Suprapubic skin (tissue), 4 donors: Measurements from ENCODE around the gene EFEMP1. TPM values are rescaled to one million over a fixed set of nuclear protein-coding genes. Genes with fewer than 3 reads are reported as not detected.

Experiments
- DNase-seq, 2 donors: peaks; one replicate each; pipeline ENCODE4 v3.0.0-alpha.2; 2019; ENCODE audit warnings: low spot score in 2 of 2
- H3K27ac ChIP-seq: fragments of 200-600 bp; sonication (generic); one replicate; pipeline ENCODE4 v1.5.1; 2019
- H3K27me3 ChIP-seq: fragments of 200-600 bp; sonication (generic); one replicate; pipeline ENCODE4 v1.5.1; 2019
- H3K36me3 ChIP-seq: fragments of 200-600 bp; sonication (generic); one replicate; pipeline ENCODE4 v1.5.1; 2019
- H3K4me1 ChIP-seq: fragments of 200-600 bp; sonication (generic); one replicate; pipeline ENCODE4 v1.5.1; 2019
- H3K4me3 ChIP-seq: fragments of 200-600 bp; sonication (generic); one replicate; pipeline ENCODE4 v1.5.1; 2019; ENCODE audit warnings: mild to moderate bottlenecking
- H3K9me3 ChIP-seq: fragments of 200-600 bp; sonication (generic); one replicate; pipeline ENCODE4 v1.5.1; 2019
- EP300 ChIP-seq: sonication (generic); formaldehyde crosslinking; IDR thresholded peaks from one replicate; pipeline ENCODE4 v1.6.1; 2017; ENCODE audit warnings: antibody characterized with exemption
- POLR2A ChIP-seq, 2 donors: fragments of 450-650 bp; IDR thresholded peaks; one replicate each; pipeline ENCODE4 v1.6.1; 2017; ENCODE audit warnings: antibody characterized with exemption in 2 of 2, mild to moderate bottlenecking in 2 of 2, moderate library complexity in 2 of 2
- POLR2AphosphoS5 ChIP-seq, 3 donors: sonication (generic); formaldehyde crosslinking; IDR thresholded peaks; one replicate each; pipeline ENCODE4 v1.6.1; 2017; ENCODE audit warnings: antibody characterized with exemption in 3 of 3
- WGBS: methylation state at CpG from one replicate; pipeline ENCODE4 v1.1.5; 2018; 5-methylcytosine and 5-hydroxymethylcytosine counted together
- total RNA-seq, 4 donors: library from RNA; depleted of rRNA; stranded (reverse); fragments of >200 nt; gene quantifications; one replicate each; pipeline ENCODE4 v1.1.0, GENCODE V29; 2016
- TF ChIP-seq, protein P1 (sequence below), 2 donors: fragments of 200-600 bp in 1 of 2; fragments of 450-650 bp in 1 of 2; sonication (generic) in 1 of 2; IDR thresholded peaks; one replicate each; pipeline ENCODE4 v1.5.1; 2016 to 2019; ENCODE audit warnings: antibody characterized with exemption in 2 of 2, mild to moderate bottlenecking in 1 of 2, moderate library complexity in 1 of 2

The EFEMP1 gene
- total RNA-seq, 4 donors from 2014 or later = 93.1 to 145 (median 137) TPM

DNA sequence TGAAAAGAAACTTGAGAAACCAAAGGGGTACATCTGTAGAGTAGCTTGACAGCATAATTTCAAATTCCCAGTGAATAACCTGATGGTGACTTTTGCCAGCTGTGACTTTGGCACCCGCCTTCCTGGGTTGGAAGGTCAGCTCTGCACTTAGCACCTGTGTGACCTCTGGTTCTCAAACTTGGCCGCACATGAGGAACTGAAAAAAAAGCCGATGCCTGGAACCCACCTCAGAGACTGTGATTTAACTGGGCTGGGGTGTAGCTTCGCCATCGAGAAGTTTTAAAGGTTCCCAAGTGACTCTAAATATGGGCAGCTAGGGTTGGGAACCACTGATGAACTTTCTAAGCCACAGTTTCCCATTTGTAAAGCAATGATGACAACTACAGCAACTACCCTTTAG is 6.5 kb downstream of the EFEMP1 start:
- no peak for DNase-seq
- H3K36me3 ChIP-seq = no peaks in the 10 kb centered on the region
- H3K4me1 ChIP-seq = peaks cover 6% of the 10 kb centered on the region
- H3K9me3 ChIP-seq = no peaks in the 10 kb centered on the region
- H3K27me3 ChIP-seq = no peaks in the 10 kb centered on the region
- no peak for TF ChIP-seq POLR2A (IDR thresholded peaks at IDR 0.05)
- no peak for TF ChIP-seq POLR2AphosphoS5 (IDR thresholded peaks at IDR 0.05)
- TF ChIP-seq, protein P1, sequence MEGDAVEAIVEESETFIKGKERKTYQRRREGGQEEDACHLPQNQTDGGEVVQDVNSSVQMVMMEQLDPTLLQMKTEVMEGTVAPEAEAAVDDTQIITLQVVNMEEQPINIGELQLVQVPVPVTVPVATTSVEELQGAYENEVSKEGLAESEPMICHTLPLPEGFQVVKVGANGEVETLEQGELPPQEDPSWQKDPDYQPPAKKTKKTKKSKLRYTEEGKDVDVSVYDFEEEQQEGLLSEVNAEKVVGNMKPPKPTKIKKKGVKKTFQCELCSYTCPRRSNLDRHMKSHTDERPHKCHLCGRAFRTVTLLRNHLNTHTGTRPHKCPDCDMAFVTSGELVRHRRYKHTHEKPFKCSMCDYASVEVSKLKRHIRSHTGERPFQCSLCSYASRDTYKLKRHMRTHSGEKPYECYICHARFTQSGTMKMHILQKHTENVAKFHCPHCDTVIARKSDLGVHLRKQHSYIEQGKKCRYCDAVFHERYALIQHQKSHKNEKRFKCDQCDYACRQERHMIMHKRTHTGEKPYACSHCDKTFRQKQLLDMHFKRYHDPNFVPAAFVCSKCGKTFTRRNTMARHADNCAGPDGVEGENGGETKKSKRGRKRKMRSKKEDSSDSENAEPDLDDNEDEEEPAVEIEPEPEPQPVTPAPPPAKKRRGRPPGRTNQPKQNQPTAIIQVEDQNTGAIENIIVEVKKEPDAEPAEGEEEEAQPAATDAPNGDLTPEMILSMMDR (IDR thresholded peaks at IDR 0.05) = no peak
- TF ChIP-seq EP300 = no peak
- no peak overlapping the region for H3K27ac ChIP-seq
- WGBS = 93% methylated on average over 5 of the region's 5 CpGs
- H3K4me3 ChIP-seq = no peak overlapping the region

DNA sequence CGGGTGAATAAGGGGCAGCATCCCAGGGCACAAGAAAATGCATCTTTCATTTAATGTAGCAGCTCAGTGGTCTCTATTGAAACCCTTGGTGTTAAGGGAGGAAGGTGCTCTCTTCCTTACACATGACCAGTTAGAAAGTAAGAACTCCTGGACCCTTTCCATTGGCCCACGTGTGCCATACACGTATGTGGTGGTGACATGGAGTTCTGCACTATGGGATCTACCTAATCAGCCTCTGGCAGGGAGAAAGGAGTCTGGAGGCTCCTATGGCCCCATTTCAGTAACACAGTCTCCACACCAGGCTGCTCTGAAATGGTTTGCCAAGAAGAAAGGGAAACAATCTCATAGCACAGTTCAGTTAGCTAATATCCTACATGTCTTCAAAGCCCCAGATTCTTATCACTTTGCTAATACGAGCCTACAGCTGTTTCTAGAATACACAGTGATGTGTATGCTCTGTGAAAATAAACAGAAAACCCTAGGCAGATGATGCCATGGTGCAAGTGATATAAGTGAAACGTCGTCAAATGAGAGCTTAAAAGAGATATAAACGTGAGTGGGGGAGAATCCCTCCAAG is 7.0 kb downstream of the EFEMP1 start:
- 57% methylated on average over 7 of the region's 7 CpGs for WGBS
- Histone ChIP-seq H3K27ac (no peak overlapping the region), H3K4me3 (no peak overlapping the region), H3K4me1 (peaks cover 2% of the 10 kb centered on the region), H3K9me3 (no peaks in the 10 kb centered on the region), H3K27me3 (no peaks in the 10 kb centered on the region), H3K36me3 (no peaks in the 10 kb centered on the region)
- TF ChIP-seq, protein P1 (IDR thresholded peaks at IDR 0.05) = no peak
- TF ChIP-seq POLR2A (IDR thresholded peaks at IDR 0.05) = no peak
- no peak for TF ChIP-seq EP300
- TF ChIP-seq POLR2AphosphoS5 (IDR thresholded peaks at IDR 0.05) = no peak
- DNase-seq = no peak

DNA sequence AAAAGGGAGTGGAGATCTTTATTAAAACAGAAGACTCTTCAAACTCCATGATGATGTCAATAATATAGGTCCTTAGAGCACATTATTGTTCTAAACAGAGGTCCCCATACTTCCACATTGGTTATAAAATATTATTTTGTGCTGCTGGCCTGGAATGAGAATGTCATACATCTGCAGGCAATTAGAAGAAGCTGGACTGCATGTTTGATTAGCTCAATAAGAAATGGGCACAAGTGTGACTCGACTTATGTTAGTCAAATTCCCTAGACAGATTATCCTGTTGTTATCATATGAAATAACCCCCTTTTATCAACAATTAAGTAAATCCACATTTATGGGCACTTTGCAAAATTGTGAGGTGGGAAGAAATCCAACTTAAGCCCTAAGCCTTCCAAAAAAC is 8.8 kb downstream of the EFEMP1 start:
- no peak for DNase-seq
- Histone ChIP-seq H3K36me3 (no peaks in the 10 kb centered on the region), H3K4me1 (no peaks in the 10 kb centered on the region), H3K9me3 (no peaks in the 10 kb centered on the region), H3K4me3 (no peak overlapping the region), H3K27ac (no peak overlapping the region), H3K27me3 (no peaks in the 10 kb centered on the region)
- TF ChIP-seq POLR2A (IDR thresholded peaks at IDR 0.05) = no peak
- TF ChIP-seq EP300 = no peak
- no peak for TF ChIP-seq POLR2AphosphoS5 (IDR thresholded peaks at IDR 0.05)
- TF ChIP-seq, protein P1 (IDR thresholded peaks at IDR 0.05) = no peak
- WGBS = 52% methylated on average over 1 of the region's 1 CpG

DNA sequence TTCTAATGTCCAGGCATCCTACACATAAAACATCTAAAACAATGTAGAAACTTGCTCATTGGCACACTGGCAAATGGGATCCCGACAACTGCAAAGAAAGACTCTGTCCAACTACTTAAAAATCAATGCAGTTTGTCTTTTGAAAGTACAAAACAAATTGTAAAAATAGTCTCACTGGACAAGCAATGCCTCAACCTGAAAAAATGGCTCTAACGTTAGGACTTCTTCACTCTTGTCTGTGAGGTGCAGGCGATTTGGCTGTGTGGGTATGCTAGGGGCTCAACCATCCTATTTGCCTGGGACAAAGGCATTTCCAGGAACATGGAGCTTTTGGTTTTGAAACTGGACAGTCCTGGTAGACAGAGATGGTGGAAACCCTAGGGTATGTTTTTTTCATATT is 10.7 kb downstream of the EFEMP1 start:
- Histone ChIP-seq H3K9me3 (no peaks in the 10 kb centered on the region), H3K36me3 (no peaks in the 10 kb centered on the region), H3K4me1 (peaks cover 3% of the 10 kb centered on the region), H3K27ac (no peak overlapping the region), H3K4me3 (no peak overlapping the region), H3K27me3 (no peaks in the 10 kb centered on the region)
- TF ChIP-seq POLR2A (IDR thresholded peaks at IDR 0.05) (no peak), EP300 (no peak), POLR2AphosphoS5 (IDR thresholded peaks at IDR 0.05) (no peak)
- TF ChIP-seq, protein P1 (IDR thresholded peaks at IDR 0.05) = no peak
- DNase-seq = no peak
- 80% methylated on average over 3 of the region's 3 CpGs for WGBS

DNA sequence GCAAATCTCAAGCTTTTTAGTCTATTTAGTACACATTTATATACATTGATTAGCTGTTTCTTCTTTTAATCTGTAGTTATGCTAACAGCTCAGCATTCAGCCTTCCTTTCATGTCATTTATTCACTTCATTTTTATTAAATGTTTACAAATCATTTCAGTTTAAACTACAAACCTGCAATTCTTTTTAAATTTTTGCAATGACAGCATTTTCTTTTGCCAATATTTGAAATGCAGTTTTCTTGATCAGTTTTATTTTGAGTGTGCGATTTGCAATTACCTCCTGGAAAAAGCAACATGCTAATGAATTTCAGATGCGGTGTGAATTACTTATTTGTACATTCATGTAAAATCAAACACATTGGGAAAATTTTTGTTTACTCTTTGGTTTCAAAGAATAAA is 13.5 kb downstream of the EFEMP1 start:
- TF ChIP-seq, protein P1 (IDR thresholded peaks at IDR 0.05) = no peak
- TF ChIP-seq POLR2AphosphoS5 (IDR thresholded peaks at IDR 0.05) = no peak
- no peak for TF ChIP-seq POLR2A (IDR thresholded peaks at IDR 0.05)
- TF ChIP-seq EP300 = no peak
- no peaks in the 10 kb centered on the region for H3K27me3 ChIP-seq
- no peak overlapping the region for H3K4me3 ChIP-seq
- peaks cover 3% of the 10 kb centered on the region for H3K4me1 ChIP-seq
- no peaks in the 10 kb centered on the region for H3K9me3 ChIP-seq
- H3K36me3 ChIP-seq = no peaks in the 10 kb centered on the region
- WGBS = 65% methylated on average over 2 of the region's 2 CpGs
- no peak overlapping the region for H3K27ac ChIP-seq
- no peak for DNase-seq
